Measurements from ENCODE around the gene TMA7. TPM values are rescaled to one million over a fixed set of nuclear protein-coding genes. Genes with fewer than 3 reads are reported as not detected.

Gene TMA7
- total RNA-seq, 1 donor from 2014 or later = 169 TPM

DNA sequence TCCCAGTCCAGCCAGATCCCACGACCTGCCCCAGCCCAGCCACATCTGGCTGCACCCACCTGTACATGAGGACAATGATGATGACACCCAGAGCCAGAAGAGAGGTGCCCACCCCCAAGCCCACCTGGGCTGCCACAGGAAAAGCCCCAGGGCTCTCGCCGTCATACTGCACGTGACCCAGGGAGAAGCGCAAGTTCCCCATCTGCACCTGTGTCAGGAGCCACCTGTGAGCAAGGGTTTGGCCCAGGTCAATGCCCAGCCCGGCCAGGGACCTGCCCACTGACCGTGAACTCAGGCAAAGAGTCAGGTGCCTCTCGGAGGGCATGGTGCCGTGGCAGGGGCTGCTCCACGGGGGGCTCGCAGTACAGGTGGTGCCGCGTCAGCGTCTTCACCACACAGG is 26.4 kb upstream of the TMA7 start:
- intact Hi-C loops (cut with DNase I) = no loop called here
- peak; percentile 56 for DNase-seq

DNA sequence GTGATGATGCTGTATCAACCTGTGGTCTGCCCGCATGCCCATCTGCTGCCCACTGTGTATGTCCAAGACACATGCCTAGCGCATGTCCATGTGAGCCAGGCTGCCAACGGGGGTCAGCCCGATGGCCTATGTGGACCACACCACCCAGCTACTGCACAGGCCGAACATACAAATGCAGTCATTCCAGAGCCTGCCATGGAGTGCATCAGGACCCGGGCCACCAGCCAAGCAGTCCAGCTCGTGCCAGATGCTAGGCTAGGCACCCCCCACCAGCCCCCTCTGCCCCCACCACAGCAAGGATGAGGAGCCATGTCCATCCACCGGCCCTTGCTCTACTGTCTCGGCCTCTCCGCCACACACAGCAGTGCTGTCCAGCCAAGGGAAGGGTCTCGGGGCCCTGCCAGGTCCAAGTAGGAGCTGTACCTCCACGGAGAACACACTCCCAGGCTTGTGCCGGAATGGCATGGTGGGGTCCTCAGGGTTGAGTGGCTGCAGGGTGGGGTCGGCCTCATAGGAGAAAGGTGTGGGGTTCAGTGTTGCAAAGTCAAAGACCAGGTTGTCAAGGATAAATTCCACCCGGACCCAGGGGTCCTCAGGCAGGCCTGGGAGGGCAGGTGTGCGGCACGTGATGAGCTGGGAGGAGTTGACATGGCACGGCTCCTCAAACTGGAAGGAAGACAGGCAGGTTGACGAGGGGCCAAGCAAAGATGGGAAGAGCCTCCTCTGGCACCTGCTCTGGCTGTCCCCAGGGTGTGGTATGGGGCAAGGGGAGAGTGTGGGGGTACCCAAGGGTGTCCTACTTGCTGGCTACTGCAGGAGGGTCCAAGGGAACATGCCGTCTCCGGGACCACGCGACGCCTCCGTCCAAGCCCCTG is 25.4 kb upstream of the TMA7 start:
- TF ChIP-seq, protein P1, sequence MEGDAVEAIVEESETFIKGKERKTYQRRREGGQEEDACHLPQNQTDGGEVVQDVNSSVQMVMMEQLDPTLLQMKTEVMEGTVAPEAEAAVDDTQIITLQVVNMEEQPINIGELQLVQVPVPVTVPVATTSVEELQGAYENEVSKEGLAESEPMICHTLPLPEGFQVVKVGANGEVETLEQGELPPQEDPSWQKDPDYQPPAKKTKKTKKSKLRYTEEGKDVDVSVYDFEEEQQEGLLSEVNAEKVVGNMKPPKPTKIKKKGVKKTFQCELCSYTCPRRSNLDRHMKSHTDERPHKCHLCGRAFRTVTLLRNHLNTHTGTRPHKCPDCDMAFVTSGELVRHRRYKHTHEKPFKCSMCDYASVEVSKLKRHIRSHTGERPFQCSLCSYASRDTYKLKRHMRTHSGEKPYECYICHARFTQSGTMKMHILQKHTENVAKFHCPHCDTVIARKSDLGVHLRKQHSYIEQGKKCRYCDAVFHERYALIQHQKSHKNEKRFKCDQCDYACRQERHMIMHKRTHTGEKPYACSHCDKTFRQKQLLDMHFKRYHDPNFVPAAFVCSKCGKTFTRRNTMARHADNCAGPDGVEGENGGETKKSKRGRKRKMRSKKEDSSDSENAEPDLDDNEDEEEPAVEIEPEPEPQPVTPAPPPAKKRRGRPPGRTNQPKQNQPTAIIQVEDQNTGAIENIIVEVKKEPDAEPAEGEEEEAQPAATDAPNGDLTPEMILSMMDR (IDR thresholded peaks at IDR 0.05) = no peak
- no peaks in the 10 kb centered on the region for H3K27me3 ChIP-seq
- H3K9me3 ChIP-seq = no peaks in the 10 kb centered on the region
- no peak overlapping the region for H3K4me3 ChIP-seq
- peak; percentile 45 for DNase-seq
- intact Hi-C loops (cut with DNase I) = no loop called here
- peaks cover 62% of the 10 kb centered on the region for H3K36me3 ChIP-seq
- no peaks in the 10 kb centered on the region for H3K4me1 ChIP-seq
- no peak for ATAC-seq
- no peak overlapping the region for H3K27ac ChIP-seq

More for the DNA sequence above, 26.4 kb upstream of the TMA7 start:
- no peaks in the 10 kb centered on the region for H3K27me3 ChIP-seq
- peaks cover 62% of the 10 kb centered on the region for H3K36me3 ChIP-seq
- ATAC-seq = no peak
- no peak overlapping the region for H3K4me3 ChIP-seq
- no peak overlapping the region for H3K27ac ChIP-seq
- no peaks in the 10 kb centered on the region for H3K4me1 ChIP-seq
- TF ChIP-seq, protein P1 (IDR thresholded peaks at IDR 0.05) = no peak
- H3K9me3 ChIP-seq = no peaks in the 10 kb centered on the region

DNA sequence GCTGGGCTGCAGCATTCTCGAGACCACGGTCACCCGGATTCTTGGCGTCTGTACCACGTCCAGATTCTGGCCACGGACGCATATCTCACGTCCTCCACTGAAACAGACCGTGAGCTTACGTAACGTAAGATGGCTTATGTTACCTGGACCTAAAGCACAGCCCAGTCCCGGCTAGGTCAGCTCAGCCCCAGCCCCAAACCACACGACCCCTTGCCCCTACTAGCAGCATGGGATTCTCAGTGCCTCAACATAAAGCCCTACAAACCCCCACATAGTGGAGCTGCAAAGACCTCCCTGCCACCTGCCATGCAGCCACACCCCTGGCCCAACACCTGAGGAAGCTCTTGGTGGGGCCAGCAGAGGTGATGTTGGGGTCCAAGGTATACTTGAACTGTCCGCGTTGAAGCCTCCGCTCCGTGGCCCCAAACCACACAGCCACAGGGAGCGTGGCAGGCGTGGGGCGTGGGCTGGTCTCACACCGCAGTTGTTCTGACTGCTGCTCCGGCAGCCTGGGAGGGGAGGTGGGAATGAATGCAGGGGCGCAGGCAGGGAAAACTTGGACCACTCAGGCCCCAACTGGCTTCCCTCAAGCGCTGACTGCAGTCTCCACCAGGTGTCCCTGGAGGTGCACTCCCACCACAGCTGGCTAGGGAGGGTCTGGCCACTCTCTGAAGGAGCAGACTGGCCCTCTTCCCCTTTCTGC is 24.7 kb upstream of the TMA7 start:
- intact Hi-C loops (cut with DNase I) = no loop called here
- no peaks in the 10 kb centered on the region for H3K27me3 ChIP-seq
- no peak overlapping the region for H3K27ac ChIP-seq
- H3K36me3 ChIP-seq = peaks cover 55% of the 10 kb centered on the region
- no peak for DNase-seq
- TF ChIP-seq, protein P1 (IDR thresholded peaks at IDR 0.05) = no peak
- H3K9me3 ChIP-seq = no peaks in the 10 kb centered on the region
- no peak overlapping the region for H3K4me3 ChIP-seq
- no peak for ATAC-seq
- H3K4me1 ChIP-seq = no peaks in the 10 kb centered on the region

DNA sequence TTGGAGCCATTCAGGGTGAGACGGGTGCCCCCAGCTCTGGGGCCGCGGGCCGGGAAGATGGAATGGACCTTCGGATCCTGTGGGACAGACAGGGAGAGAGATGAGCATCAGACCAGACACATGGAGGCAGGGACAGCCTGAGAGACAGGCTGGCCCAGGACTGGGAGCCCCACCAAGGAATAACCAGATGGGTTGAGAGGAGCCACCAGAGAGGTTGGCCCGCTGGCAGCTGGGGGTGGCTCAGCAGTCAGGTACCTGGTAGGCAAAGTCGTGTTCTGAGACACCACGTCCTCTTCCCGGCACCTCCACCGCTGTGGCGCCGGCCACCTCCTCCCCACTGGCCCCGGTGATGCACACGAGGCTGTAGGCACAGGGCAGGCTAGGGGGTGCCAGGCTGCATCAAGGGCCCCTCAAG is 24.0 kb upstream of the TMA7 start:
- no peaks in the 10 kb centered on the region for H3K4me1 ChIP-seq
- intact Hi-C loops (cut with DNase I) = no loop called here
- DNase-seq = no peak
- H3K4me3 ChIP-seq = no peak overlapping the region
- peaks cover 48% of the 10 kb centered on the region for H3K36me3 ChIP-seq
- TF ChIP-seq, protein P1 (IDR thresholded peaks at IDR 0.05) = no peak
- H3K9me3 ChIP-seq = no peaks in the 10 kb centered on the region
- no peak for ATAC-seq
- H3K27ac ChIP-seq = no peak overlapping the region
- no peaks in the 10 kb centered on the region for H3K27me3 ChIP-seq

DNA sequence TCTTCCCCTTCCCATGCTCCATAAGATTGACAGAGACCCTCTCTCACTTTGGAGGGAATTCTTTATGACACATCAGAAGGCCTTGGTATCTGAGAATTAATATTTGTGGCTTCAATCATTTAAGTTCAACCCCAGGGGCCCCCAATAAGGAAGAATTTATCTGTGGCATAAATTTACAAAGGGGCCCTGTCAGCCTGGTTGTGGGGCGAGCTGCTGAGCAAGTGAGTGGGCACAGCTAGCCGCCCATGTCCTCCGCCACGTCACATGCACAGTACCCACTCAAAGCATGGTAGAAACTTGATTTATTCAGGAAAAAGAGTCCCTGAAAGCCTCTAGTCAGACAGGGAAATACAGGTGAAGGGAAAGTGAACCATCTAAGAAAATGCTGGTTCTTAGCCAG is 23.5 kb upstream of the TMA7 start:
- H3K4me1 ChIP-seq = no peaks in the 10 kb centered on the region
- ATAC-seq (no peak), DNase-seq (no peak)
- H3K9me3 ChIP-seq = no peaks in the 10 kb centered on the region
- intact Hi-C loops (cut with DNase I) = no loop called here
- H3K27ac ChIP-seq = no peak overlapping the region
- TF ChIP-seq, protein P1 (IDR thresholded peaks at IDR 0.05) = no peak
- H3K4me3 ChIP-seq = no peak overlapping the region
- H3K27me3 ChIP-seq = no peaks in the 10 kb centered on the region
- peaks cover 45% of the 10 kb centered on the region for H3K36me3 ChIP-seq
